HG03280 (cell line): ENCODE results near the gene XIRP2.
"Not testable (repeated sequence)": the region's sequence is repeated elsewhere in the genome, so short reads cannot be mapped to it uniquely, and the experiment has no call there.

Source experiments
- ATAC-seq: cut with Tn5 transposase; IDR thresholded peaks from one replicate; pipeline ENCODE4 v1.9.1; 2021; ENCODE audit warnings: mild to moderate bottlenecking, moderate library complexity; ENCODE audit not compliant: unreplicated experiment

Gene XIRP2

GRCh38 chr2:167187978-167188967 lies 300.0 kb downstream of the XIRP2 start:
- no peak for ATAC-seq

- ATAC-seq = no peak
Observed at GRCh38 chr2:167190053-167190452, 301.8 kb downstream of the XIRP2 start.

GRCh38 chr2:167191588-167191987 lies 303.3 kb downstream of the XIRP2 start:
- ATAC-seq = no peak

GRCh38 chr2:167192833-167193232 lies 304.6 kb downstream of the XIRP2 start:
- no peak for ATAC-seq

- ATAC-seq = no peak
Observed at GRCh38 chr2:167196461-167197252, 308.4 kb downstream of the XIRP2 start.

- no peak for ATAC-seq
Observed at GRCh38 chr2:167198009-167198408, 309.7 kb downstream of the XIRP2 start.

- no peak for ATAC-seq
Observed at GRCh38 chr2:167198576-167198975, 310.3 kb downstream of the XIRP2 start.

- ATAC-seq = no peak
Observed at GRCh38 chr2:167200019-167200418, 311.7 kb downstream of the XIRP2 start.

GRCh38 chr2:167209784-167210183 lies 321.5 kb downstream of the XIRP2 start:
- ATAC-seq = no peak

- no peak for ATAC-seq
Observed at GRCh38 chr2:167212014-167212648, 323.9 kb downstream of the XIRP2 start.

GRCh38 chr2:167215595-167215994 lies 327.3 kb downstream of the XIRP2 start:
- no peak for ATAC-seq

GRCh38 chr2:167237478-167237877 lies 349.2 kb downstream of the XIRP2 start:
- ATAC-seq = no peak

- no peak for ATAC-seq
Observed at GRCh38 chr2:167240671-167241070, 352.4 kb downstream of the XIRP2 start.

GRCh38 chr2:167249197-167249596 lies 360.9 kb downstream of the XIRP2 start:
- no peak for ATAC-seq

- ATAC-seq = no peak
Observed at GRCh38 chr2:167253025-167253424, 364.7 kb downstream of the XIRP2 start.

- ATAC-seq = no peak
Observed at GRCh38 chr2:167254721-167255120, 366.4 kb downstream of the XIRP2 start.

- no peak for ATAC-seq
Observed at GRCh38 chr2:167258712-167259111, 370.4 kb downstream of the XIRP2 start.

GRCh38 chr2:167264380-167264779 lies 376.1 kb downstream of the XIRP2 start:
- no peak for ATAC-seq

- ATAC-seq = no peak
Observed at GRCh38 chr2:167265004-167265403, 376.7 kb downstream of the XIRP2 start.

- ATAC-seq = no peak
Observed at GRCh38 chr2:167265722-167266121, 377.4 kb downstream of the XIRP2 start.

- ATAC-seq = not testable (repeated sequence)
Observed at GRCh38 chr2:167268245-167268644, 380.0 kb downstream of the XIRP2 start.
